ENCODE measurements around the gene CYSRT1.
A peak's percentile ranks its signal among the peaks of the same experiment; 100 is the strongest.

CYSRT1 gene

DNA sequence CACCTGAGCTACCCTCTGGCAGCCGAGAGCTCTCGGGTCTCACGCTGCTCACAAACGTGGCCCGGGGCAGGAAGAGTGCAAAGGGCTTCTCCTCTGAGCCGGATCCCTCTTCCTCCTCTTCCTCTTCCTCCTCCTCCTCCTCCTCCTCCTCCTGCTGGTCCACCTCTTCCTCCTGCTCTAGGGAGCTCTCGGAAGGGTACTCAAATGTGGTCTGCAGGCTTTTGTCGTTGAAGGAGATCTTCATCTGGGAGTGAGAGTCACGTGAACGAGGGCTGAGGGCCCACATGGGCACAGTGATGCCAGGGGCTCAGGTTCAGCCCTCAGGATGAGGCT is 32.6 kb upstream of the CYSRT1 start:
- TF ChIP-seq TAF1 (IDR thresholded peaks at IDR 0.05; ENCODE audit: borderline replicate concordance, low read depth, low read length) (no peak), POLR2AphosphoS5 (IDR thresholded peaks at IDR 0.05; ENCODE audit: low read depth, low read length) (no peak), POLR2A (IDR thresholded peaks at IDR 0.05; ENCODE audit: low read depth, low read length) (no peak)
- FAIRE-seq (no peak), DNase-seq (ENCODE audit: insufficient read length) (no peak)

- TF ChIP-seq POLR2A (IDR thresholded peaks at IDR 0.05; ENCODE audit: low read depth, low read length) (no peak), TAF1 (IDR thresholded peaks at IDR 0.05; ENCODE audit: borderline replicate concordance, low read depth, low read length) (no peak), POLR2AphosphoS5 (IDR thresholded peaks at IDR 0.05; ENCODE audit: low read depth, low read length) (no peak)
- FAIRE-seq (no peak), DNase-seq (ENCODE audit: insufficient read length) (no peak)
Observed at GRCh38 chr9:137192859-137193258, 32.1 kb upstream of the CYSRT1 start.

- DNase-seq (ENCODE audit: insufficient read length) = no peak
- no peak for FAIRE-seq
- no peak for TF ChIP-seq POLR2A (IDR thresholded peaks at IDR 0.05; ENCODE audit: low read depth, low read length)
- TF ChIP-seq TAF1 (IDR thresholded peaks at IDR 0.05; ENCODE audit: borderline replicate concordance, low read depth, low read length) = no peak
- no peak for TF ChIP-seq POLR2AphosphoS5 (IDR thresholded peaks at IDR 0.05; ENCODE audit: low read depth, low read length)
Observed at GRCh38 chr9:137193771-137194170, 31.2 kb upstream of the CYSRT1 start.

DNA sequence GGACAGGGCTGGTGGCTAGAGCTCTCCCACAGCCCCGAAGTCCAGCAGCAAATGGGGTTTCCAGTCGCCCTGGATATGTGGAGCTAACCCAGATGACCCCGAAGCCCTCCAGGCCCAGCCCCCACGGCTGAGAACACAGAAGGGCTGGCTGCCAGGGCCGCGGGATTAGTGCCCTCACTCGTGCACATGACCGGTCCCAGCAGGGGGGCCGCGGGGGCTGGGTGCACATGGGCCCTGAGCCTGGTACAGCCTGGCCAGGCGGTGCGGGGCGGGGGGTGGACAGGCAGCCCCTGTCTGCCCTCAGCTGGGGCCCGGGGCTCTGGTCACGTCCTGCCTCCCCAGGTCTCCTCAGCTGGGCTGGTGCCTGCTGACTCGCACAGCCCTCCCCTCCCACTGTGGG is 30.6 kb upstream of the CYSRT1 start:
- TF ChIP-seq POLR2A (IDR thresholded peaks at IDR 0.05; ENCODE audit: low read depth, low read length) (no peak), POLR2AphosphoS5 (IDR thresholded peaks at IDR 0.05; ENCODE audit: low read depth, low read length) (no peak), TAF1 (IDR thresholded peaks at IDR 0.05; ENCODE audit: borderline replicate concordance, low read depth, low read length) (no peak)
- DNase-seq (ENCODE audit: insufficient read length) = no peak

DNA sequence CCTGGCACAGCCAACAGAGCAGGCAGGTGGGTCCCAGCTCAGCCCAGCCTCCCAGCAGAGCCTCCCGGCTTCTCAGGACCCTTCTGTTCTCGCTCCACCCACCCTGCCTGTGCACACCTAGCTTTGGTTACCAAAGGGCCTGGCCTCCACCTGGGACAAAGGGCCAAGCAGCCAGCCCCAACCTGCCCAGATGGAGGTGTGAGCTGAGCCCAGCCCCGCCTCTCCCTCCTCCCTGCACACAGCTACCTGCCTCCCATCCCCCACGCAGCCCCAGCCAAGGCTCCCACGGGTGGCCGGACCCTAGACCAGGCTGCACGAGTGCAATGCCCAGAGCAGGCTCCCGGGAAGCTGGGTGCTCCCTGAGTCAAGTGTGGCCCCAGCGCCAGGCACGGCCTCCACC is 30.1 kb upstream of the CYSRT1 start:
- FAIRE-seq = no peak
- TF ChIP-seq POLR2A (IDR thresholded peaks at IDR 0.05; ENCODE audit: low read depth, low read length) (no peak), POLR2AphosphoS5 (IDR thresholded peaks at IDR 0.05; ENCODE audit: low read depth, low read length) (no peak), TAF1 (IDR thresholded peaks at IDR 0.05; ENCODE audit: borderline replicate concordance, low read depth, low read length) (no peak)

More for the DNA sequence above, 30.6 kb upstream of the CYSRT1 start:
- FAIRE-seq = no peak

GRCh38 chr9:137195525-137196220 is 29.3 kb upstream of the CYSRT1 start:
- TF ChIP-seq POLR2A (IDR thresholded peaks at IDR 0.05; ENCODE audit: low read depth, low read length) (no peak), POLR2AphosphoS5 (IDR thresholded peaks at IDR 0.05; ENCODE audit: low read depth, low read length) (no peak), TAF1 (IDR thresholded peaks at IDR 0.05; ENCODE audit: borderline replicate concordance, low read depth, low read length) (no peak)
- DNase-seq (ENCODE audit: insufficient read length) = no peak
- no peak for FAIRE-seq

More for the DNA sequence above, 30.1 kb upstream of the CYSRT1 start:
- no peak for DNase-seq (ENCODE audit: insufficient read length)

- DNase-seq (ENCODE audit: insufficient read length) = no peak
- TF ChIP-seq TAF1 (IDR thresholded peaks at IDR 0.05; ENCODE audit: borderline replicate concordance, low read depth, low read length) (no peak), POLR2AphosphoS5 (IDR thresholded peaks at IDR 0.05; ENCODE audit: low read depth, low read length) (no peak), POLR2A (IDR thresholded peaks at IDR 0.05; ENCODE audit: low read depth, low read length) (no peak)
- no peak for FAIRE-seq
Observed at GRCh38 chr9:137198051-137198901, 26.7 kb upstream of the CYSRT1 start.

DNA sequence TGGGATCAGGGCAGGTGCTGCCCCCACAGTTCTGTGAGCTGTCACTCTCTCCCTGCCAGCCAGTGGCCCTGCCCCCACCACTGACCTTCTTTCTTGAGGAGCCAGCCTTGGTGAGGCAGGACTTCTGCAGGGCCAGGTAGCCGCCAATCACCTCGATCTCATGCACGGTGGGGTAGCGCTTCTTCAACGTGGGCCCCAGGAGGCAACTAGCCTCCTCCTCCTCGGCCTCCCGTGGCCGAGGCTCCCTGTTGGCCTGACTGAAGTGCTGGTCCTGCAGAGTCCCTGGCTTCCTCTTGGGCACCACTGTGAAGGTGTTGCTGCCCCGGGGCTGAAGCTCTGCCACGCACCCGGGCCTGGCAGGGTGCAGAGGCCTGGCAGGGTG is 26.1 kb upstream of the CYSRT1 start:
- DNase-seq (ENCODE audit: insufficient read length) (no peak), FAIRE-seq (no peak)
- no peak for TF ChIP-seq POLR2A (IDR thresholded peaks at IDR 0.05; ENCODE audit: low read depth, low read length)
- no peak for TF ChIP-seq TAF1 (IDR thresholded peaks at IDR 0.05; ENCODE audit: borderline replicate concordance, low read depth, low read length)
- TF ChIP-seq POLR2AphosphoS5 (IDR thresholded peaks at IDR 0.05; ENCODE audit: low read depth, low read length) = no peak

GRCh38 chr9:137199411-137200121 is 25.4 kb upstream of the CYSRT1 start:
- DNase-seq (ENCODE audit: insufficient read length) (no peak), FAIRE-seq (no peak)
- TF ChIP-seq TAF1 (IDR thresholded peaks at IDR 0.05; ENCODE audit: borderline replicate concordance, low read depth, low read length) = no peak
- TF ChIP-seq POLR2AphosphoS5 (IDR thresholded peaks at IDR 0.05; ENCODE audit: low read depth, low read length) = no peak
- no peak for TF ChIP-seq POLR2A (IDR thresholded peaks at IDR 0.05; ENCODE audit: low read depth, low read length)

DNA sequence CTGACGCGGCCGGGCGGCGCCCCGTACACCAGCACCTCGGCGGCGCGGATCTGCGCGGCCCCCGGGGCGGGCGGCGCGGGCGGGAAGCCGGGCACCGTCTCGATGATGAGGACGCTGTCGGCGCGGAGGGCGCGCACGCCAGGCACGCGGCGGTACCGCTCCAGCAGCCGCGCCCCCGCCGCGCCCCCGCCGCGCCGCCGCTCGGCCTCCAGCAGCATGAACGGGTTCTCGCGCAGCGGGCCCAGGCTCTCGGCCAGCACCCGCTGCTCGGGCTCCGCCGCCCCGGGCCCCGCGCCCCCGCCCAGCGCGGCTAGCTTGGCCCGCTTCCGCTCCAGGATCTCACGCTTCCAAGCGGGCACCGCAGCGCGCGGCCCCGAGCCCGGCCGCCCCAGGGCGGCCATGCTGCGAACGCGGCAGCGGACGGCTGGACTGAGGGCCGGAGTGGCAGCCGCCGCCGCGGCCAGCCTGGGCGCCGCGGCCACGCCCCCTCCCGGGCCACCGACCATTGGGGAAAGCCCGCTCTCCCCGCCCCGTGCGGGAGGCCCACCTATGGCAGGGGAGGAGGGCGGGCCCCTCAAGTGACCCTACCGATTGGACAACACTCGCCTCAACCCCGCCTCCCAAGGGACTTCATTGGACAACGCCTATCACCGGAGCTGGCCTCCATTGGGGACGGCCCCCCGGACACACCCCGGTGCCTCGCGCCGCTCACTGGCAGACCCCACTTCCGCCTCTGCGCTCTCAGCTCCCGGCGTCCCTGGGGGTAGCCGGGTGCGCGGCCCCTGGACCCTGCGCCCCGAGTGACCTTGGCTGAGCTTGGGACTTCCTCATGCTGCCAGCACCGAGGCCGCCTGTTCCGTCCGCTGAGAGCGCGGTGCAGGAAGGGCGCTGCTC is 24.4 kb upstream of the CYSRT1 start, which contains the start of gene TPRN:
Gene TPRN, minus strand, starts transcription at position 431 of the 894 bp plus-strand sequence. Its CDS starts 30 bp downstream, at position 401.
- TF ChIP-seq POLR2A (IDR thresholded peaks at IDR 0.05; ENCODE audit: low read depth, low read length) = peak; percentile 93
- TF ChIP-seq TAF1 (IDR thresholded peaks at IDR 0.05; ENCODE audit: borderline replicate concordance, low read depth, low read length) = peak; percentile 83; the same call in 1 of the 2 replicates
- peak; percentile 84 for TF ChIP-seq POLR2AphosphoS5 (IDR thresholded peaks at IDR 0.05; ENCODE audit: low read depth, low read length)
- FAIRE-seq (peak; percentile 97), DNase-seq (ENCODE audit: insufficient read length) (peak; percentile 100)
